AG09309 (cell line): ENCODE measurements around the gene PIAS4.

Source experiments
- DNase-seq: peaks from one replicate; pipeline ENCODE4 v3.0.0-alpha.2; 2010; ENCODE audit warnings: low read depth
- H3K4me3 ChIP-seq: 2 replicates; pipeline ENCODE4 v1.5.1; 2011; ENCODE audit warnings: mild to moderate bottlenecking, low read depth, low read length, moderate library complexity; ENCODE audit not compliant: control insufficient read depth
- TF ChIP-seq, protein P1 (sequence below): IDR thresholded peaks from 2 replicates; pipeline ENCODE4 v1.5.1; 2011; ENCODE audit warnings: mild to moderate bottlenecking, low read depth, low read length, inconsistent platforms; ENCODE audit not compliant: insufficient read depth, control insufficient read depth; ENCODE audit errors: missing control alignments

PIAS4 gene

DNA sequence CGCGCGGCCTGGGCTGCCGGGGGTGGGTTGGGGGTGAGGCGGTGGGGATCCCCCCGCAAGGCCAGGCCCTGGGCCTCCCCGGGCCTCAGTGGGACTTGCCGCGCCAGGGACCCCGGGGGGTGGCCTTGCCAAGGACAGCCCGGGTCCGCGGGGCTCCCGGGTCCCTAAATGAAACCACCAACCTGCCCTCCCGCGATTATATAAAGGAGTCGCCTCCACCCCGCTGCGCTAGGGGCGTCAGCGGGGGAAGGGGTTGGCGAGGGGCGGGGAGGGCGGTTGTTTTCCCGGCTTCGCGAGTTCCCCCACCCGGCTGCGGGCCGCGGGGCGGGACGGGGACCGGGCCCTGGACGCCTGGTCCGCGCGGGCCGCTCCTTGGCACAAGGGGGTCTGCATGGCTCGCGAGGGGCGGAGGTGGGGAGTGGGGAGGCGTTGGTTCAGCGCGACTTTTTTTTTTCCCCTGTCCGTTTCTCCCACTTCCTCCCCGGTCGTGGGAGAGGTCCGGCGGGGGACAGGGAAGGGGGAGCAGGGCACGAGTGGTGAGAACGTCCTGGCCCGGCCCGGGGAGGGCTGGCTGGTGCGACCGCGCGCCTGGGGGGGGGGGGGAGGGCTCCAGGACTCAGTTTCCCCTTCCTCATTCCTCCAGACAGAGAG is 60.0 kb downstream of the PIAS4 start:
- H3K4me3 ChIP-seq = peak overlapping the region; percentile 97
- DNase-seq = no peak
- TF ChIP-seq, protein P1, sequence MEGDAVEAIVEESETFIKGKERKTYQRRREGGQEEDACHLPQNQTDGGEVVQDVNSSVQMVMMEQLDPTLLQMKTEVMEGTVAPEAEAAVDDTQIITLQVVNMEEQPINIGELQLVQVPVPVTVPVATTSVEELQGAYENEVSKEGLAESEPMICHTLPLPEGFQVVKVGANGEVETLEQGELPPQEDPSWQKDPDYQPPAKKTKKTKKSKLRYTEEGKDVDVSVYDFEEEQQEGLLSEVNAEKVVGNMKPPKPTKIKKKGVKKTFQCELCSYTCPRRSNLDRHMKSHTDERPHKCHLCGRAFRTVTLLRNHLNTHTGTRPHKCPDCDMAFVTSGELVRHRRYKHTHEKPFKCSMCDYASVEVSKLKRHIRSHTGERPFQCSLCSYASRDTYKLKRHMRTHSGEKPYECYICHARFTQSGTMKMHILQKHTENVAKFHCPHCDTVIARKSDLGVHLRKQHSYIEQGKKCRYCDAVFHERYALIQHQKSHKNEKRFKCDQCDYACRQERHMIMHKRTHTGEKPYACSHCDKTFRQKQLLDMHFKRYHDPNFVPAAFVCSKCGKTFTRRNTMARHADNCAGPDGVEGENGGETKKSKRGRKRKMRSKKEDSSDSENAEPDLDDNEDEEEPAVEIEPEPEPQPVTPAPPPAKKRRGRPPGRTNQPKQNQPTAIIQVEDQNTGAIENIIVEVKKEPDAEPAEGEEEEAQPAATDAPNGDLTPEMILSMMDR = no peak

DNA sequence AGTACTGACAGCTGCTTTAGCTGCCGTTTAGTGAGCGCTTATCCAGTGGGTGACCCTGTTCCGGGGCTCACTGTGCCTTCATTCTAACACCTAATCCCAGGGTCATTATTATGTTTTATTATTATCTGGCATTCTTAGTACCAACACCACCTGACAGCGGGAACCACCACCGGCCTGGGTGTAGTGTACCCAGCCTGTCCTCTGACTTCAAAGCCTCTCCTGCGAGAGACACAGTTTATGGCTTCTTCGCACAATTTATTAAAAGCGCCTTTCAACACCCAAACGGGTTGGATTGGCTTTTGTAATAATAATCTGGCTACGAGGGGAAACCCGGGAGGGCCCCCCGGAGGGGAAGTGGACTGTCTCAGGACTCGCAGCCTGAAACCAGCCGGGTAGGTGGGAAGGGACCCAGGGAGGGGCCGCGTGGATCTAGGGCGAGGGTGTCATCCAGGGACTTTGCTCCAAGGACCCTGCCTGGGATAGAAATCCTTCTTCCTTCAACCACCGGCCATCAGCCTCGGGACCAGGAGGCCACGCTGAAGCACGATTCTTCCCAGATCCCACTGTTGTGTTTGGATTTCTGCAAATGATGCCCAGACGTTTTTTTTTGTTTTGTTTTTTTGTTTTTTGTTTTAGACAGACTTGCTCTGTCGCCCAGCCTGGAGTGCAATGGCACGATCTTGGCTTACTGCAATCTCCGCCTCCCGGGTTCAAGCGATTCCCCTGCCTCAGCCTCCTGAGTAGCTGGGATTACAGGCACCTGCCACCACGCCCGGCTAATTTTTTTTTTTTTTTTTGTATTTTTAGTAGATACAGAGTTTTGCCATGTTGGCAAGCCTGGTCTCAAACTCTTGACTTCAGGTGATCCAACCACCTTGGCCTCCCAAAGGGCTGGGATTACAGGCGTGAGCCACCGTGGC is 60.8 kb downstream of the PIAS4 start:
- no peak for DNase-seq
- TF ChIP-seq, protein P1 = no peak
- H3K4me3 ChIP-seq = no peak overlapping the region

DNA sequence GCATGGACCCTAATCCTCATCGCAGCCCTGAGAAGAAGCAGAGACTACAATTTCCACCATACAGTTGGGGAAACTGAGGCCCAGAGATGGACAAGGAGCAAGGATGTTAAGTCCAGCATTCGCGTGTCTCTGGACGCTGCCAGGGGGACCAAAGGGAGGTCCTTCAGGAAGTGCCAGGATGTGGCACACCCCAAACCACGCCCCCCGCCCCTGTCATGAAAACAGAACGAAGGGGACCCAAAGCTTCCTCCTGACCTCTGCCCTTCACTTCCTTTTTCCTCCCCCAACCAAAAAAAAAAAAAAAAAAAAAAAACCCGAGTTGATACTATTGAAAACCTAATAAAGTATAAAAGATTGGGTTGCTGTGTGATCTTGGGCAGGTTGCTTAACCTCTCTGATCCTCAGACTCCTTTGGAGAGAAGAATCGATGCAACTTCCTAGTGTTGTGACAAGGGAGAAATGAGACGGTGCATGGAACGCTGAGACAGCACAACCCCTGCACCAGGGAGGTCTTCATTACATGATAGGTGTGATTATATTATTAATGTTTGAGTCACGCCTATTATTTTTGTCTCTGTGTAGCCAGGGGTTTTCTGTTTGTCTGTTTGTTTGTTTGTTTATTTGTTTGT is 61.9 kb downstream of the PIAS4 start:
- DNase-seq = no peak
- TF ChIP-seq, protein P1 = no peak
- no peak overlapping the region for H3K4me3 ChIP-seq

DNA sequence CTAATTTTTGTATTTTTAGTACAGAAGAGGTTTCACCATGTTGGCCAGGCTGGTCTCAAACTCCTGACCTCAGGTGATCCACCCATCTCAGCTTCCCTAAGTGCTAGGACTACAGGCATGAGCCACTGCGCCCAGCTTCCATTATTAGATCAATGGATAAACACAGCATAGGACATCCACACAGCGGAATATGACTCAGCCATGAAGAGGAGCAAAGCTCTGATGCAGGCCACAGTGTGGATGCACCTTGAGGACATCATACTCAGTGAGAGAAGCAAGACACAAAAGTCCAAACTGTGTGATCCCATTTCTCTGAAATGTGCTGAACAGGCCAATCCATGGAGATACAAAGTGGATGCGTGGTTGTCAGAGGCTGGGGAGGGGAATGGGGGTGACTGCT is 64.1 kb downstream of the PIAS4 start:
- TF ChIP-seq, protein P1 = no peak
- no peak overlapping the region for H3K4me3 ChIP-seq
- DNase-seq = no peak

DNA sequence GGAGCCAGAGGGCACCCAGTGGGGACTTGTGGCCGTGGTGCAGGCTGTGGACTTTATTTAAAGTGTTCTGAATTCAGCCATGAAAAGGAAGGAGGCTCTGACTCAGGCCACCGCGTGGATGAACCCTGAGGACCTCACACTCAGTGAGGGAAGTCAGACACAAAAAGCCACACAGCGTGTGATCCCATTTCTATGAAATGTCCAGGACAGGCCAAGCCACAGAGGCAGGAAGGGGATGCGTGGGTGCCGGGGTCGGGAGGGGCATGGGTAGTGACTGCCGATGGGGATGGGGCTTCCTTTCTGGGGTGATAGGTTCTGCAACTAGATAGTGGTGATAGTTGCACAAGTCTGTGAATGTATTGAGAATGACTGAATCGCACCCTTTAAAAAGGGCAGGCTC is 67.8 kb downstream of the PIAS4 start:
- DNase-seq = no peak
- H3K4me3 ChIP-seq = no peak overlapping the region
- TF ChIP-seq, protein P1 = no peak

DNA sequence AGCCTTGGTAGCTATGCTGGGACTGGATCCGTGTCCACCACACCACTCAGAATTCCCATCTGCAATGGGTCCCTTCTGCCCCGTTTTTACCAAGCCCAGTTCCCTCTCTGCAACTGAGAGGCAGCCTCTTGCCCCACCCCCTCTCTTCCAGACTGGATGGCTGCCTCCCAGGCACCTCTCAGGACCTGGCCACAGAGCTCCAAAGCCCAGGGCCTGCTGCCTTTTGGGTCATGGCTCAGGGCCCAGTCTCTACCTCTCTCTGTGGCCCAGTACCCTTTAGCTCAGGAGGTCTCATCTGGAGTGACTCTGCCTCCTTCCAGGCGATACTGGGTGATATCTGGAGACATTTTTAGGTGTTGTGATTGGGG is 69.5 kb downstream of the PIAS4 start:
- TF ChIP-seq, protein P1 = no peak
- no peak for DNase-seq
- no peak overlapping the region for H3K4me3 ChIP-seq
